ENCODE results near the gene UPK3A.
"Not testable (repeated sequence)": the region's sequence is repeated elsewhere in the genome, so short reads cannot be mapped to it uniquely, and the experiment has no call there.

Gene UPK3A

DNA sequence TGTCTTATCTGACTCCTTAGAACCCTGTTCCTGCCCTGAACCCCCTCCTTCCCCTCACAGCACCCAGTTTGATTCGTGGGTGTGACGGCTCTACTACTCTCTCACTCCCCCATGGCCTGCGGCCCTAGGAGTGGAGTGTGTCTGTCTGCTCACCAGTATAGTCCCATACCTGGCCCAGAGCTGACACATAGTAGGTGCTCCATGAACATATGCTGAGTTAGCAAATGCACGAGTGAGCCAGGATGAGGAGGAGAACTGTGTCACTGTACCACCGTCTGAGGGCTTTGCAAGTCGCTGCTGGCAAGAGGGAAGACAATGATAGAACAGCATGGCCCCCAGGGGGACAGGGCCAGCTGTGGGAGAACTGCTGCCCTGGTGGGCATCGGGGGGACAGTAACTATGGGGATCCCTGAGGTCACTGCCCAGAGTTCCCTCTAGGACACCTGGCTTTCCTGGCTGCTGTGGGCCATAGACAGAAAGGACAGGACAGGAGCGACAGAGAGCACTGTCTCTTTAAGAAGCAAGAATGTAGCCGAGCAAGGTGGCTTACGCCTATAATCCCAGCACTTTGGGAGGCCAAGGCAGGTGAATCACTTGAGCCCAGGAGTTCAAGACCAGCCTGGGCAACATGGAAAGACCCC, 24.9 kb upstream of the UPK3A start:
- ATAC-seq (ENCODE audit: low read depth) (no peak), DNase-seq (ENCODE audit: low spot score) (no peak)
- Histone ChIP-seq H3K9me3 (ENCODE audit: severe bottlenecking) (no peaks in the 10 kb centered on the region), H3K27me3 (ENCODE audit: insufficient read depth, poor library complexity, severe bottlenecking) (no peaks in the 10 kb centered on the region), H3K4me3 (ENCODE audit: severe bottlenecking) (no peak overlapping the region), H3K27ac (ENCODE audit: poor library complexity, severe bottlenecking) (no peak overlapping the region), H3K36me3 (ENCODE audit: low read depth) (no peaks in the 10 kb centered on the region), H3K4me1 (ENCODE audit: insufficient read depth, poor library complexity, severe bottlenecking) (peaks cover 3% of the 10 kb centered on the region)
- no peak for TF ChIP-seq CTCF (IDR thresholded peaks at IDR 0.05; ENCODE audit: poor library complexity, severe bottlenecking)

GRCh38 chr22:45260395-45260759, 24.4 kb upstream of the UPK3A start:
- not testable (repeated sequence) for H3K27me3 ChIP-seq (ENCODE audit: insufficient read depth, poor library complexity, severe bottlenecking); H3K9me3 ChIP-seq (ENCODE audit: severe bottlenecking); H3K4me3 ChIP-seq (ENCODE audit: severe bottlenecking); H3K36me3 ChIP-seq (ENCODE audit: low read depth); ATAC-seq (ENCODE audit: low read depth); DNase-seq (ENCODE audit: low spot score); H3K27ac ChIP-seq (ENCODE audit: poor library complexity, severe bottlenecking); H3K4me1 ChIP-seq (ENCODE audit: insufficient read depth, poor library complexity, severe bottlenecking)

DNA sequence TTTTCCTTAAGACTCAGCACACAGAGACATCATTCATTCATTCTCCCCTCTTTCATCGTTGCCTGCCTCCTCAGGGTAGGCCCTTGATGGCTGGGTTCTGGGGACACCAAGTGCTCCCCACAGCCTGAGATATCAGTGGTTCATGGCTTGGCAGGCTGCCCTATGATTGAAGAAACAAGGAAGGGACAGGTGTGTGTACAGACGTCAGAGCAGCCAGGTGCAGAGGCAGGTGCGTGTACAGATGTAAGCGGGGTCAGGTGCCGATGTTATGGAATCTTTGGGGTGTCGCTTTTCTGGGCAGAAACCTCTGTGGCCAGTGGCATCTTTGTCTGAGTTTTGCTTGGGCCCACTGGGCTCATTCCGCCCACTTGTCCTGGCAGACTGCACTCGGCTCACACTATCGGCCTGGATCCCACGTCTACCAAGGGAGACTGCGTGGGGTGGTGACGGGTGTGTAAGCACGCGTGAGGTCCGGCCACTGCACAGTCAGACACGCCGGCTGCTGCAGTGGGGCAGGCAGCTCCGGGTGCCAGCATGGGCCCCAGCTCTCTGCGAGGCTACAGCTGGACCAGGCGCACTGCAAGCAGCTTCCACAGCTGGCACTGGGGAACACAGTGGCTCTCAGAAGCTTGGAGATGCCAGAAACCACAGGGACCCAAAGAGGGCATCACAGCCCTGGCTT, 23.2 kb upstream of the UPK3A start:
- H3K27ac ChIP-seq (ENCODE audit: poor library complexity, severe bottlenecking): no peak overlapping the region
- H3K9me3 ChIP-seq (ENCODE audit: severe bottlenecking): no peaks in the 10 kb centered on the region
- ATAC-seq (ENCODE audit: low read depth) (no peak), DNase-seq (ENCODE audit: low spot score) (no peak)
- peaks cover 3% of the 10 kb centered on the region for H3K4me1 ChIP-seq (ENCODE audit: insufficient read depth, poor library complexity, severe bottlenecking)
- no peak overlapping the region for H3K4me3 ChIP-seq (ENCODE audit: severe bottlenecking)
- no peak for TF ChIP-seq CTCF (IDR thresholded peaks at IDR 0.05; ENCODE audit: poor library complexity, severe bottlenecking)
- H3K36me3 ChIP-seq (ENCODE audit: low read depth): no peaks in the 10 kb centered on the region
- no peaks in the 10 kb centered on the region for H3K27me3 ChIP-seq (ENCODE audit: insufficient read depth, poor library complexity, severe bottlenecking)

GRCh38 chr22:45262195-45262930, 22.4 kb upstream of the UPK3A start:
- Histone ChIP-seq H3K9me3 (ENCODE audit: severe bottlenecking) (no peaks in the 10 kb centered on the region), H3K4me1 (ENCODE audit: insufficient read depth, poor library complexity, severe bottlenecking) (peaks cover 3% of the 10 kb centered on the region), H3K27me3 (ENCODE audit: insufficient read depth, poor library complexity, severe bottlenecking) (no peaks in the 10 kb centered on the region), H3K4me3 (ENCODE audit: severe bottlenecking) (no peak overlapping the region), H3K27ac (ENCODE audit: poor library complexity, severe bottlenecking) (no peak overlapping the region), H3K36me3 (ENCODE audit: low read depth) (no peaks in the 10 kb centered on the region)
- TF ChIP-seq CTCF (IDR thresholded peaks at IDR 0.05; ENCODE audit: poor library complexity, severe bottlenecking): no peak
- no peak for ATAC-seq (ENCODE audit: low read depth)
- no peak for DNase-seq (ENCODE audit: low spot score)

GRCh38 chr22:45262931-45263462, 21.8 kb upstream of the UPK3A start:
- ATAC-seq (ENCODE audit: low read depth) (no peak), DNase-seq (ENCODE audit: low spot score) (no peak)
- Histone ChIP-seq H3K36me3 (ENCODE audit: low read depth) (no peaks in the 10 kb centered on the region), H3K27ac (ENCODE audit: poor library complexity, severe bottlenecking) (no peak overlapping the region), H3K4me3 (ENCODE audit: severe bottlenecking) (no peak overlapping the region), H3K9me3 (ENCODE audit: severe bottlenecking) (no peaks in the 10 kb centered on the region), H3K27me3 (ENCODE audit: insufficient read depth, poor library complexity, severe bottlenecking) (no peaks in the 10 kb centered on the region), H3K4me1 (ENCODE audit: insufficient read depth, poor library complexity, severe bottlenecking) (peaks cover 3% of the 10 kb centered on the region)
- TF ChIP-seq CTCF (IDR thresholded peaks at IDR 0.05; ENCODE audit: poor library complexity, severe bottlenecking): no peak

All from RWPE2 (cell line).